ENCODE data around the gene DOLK.

DOLK gene

DNA sequence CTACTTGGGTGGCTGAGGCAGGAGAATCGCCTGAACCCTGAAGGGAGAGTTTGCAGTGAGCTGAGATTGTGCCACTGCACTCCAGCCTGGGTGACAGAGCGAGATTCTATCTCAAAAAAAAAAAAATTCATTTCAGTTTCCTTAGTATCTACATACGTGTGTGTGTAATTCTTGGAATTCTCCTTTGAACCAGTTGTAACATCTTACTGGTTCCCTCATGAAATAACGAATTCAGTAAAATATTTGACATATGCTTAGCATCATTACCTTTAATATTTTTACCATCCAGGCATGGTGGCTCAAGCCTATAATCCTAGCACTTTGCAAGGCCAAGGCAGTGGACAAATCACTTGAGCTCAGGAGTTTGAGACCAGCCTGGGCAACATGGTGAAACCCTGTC lies 17.8 kb downstream of the DOLK start:
- no peak for DNase-seq

DNA sequence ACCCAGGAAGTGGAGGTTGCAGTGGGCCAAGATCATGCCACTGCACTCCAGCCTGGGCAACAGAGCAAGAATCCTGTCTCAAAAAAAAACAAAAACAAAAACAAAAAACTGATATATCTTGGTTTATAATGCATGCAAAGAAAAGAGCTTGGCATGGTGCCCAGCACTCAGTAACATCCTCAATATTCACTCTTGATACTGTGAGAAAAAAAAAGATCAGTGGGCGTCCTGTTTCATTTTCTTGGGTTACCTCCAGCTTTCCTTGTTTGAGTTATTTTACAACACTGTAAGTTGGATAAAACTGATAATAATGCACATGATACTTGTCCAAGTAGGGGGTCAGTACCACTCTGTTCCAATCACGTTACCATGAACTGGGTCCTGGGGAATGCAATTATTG lies 18.8 kb downstream of the DOLK start:
- no peak for DNase-seq

DNA sequence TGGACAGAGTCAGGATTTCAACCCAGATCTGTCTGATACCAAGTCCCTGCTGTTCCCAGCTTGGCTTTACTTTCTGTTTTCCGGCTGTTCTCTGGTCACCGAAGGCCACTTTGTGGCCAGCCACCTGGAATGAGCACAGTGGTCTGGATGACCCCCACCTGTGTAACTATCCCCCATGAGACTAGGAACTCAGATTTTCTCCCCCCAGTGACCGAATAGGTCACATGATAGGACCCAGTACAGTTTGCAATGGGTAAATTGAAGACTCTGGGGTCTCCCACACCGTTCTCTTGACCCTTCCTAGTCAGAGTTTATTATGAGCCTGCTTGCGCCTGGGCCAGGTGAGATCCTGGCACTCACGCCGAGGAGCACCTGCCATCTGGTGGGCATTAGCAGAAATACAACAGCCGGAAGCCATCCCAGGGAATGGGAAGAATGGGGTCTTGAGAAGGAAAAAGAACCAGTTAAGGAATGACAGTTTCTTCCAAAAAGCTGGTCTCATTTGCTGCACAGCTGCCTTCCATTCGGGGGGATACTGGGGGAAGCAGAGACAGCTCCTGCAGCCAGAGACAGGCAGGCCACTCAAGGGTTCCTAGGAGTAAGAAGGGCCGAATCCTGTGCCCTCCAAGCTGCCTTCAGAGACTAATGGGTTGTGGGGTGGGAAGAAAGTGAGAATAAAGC lies 19.5 kb downstream of the DOLK start:
- peak; percentile 62 for DNase-seq

DNA sequence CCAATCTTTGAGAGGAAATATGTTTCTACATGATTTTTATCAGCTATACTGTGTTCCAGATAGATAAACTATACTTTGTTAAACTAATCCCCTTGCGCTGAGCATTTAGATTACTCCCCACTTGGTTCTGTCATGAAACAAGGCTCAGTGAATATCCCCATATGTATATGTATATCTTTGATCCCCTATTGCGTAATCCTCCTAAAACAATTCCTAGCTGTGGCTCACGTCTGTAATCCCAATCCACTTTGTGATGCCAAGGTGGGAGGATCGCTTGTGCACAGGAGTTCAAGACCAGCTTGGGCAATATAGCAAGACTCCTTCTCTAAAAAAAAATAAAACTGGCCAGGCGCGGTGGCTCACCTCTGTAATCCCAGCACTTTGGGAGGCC lies 23.9 kb downstream of the DOLK start:
- no peak for DNase-seq

DNA sequence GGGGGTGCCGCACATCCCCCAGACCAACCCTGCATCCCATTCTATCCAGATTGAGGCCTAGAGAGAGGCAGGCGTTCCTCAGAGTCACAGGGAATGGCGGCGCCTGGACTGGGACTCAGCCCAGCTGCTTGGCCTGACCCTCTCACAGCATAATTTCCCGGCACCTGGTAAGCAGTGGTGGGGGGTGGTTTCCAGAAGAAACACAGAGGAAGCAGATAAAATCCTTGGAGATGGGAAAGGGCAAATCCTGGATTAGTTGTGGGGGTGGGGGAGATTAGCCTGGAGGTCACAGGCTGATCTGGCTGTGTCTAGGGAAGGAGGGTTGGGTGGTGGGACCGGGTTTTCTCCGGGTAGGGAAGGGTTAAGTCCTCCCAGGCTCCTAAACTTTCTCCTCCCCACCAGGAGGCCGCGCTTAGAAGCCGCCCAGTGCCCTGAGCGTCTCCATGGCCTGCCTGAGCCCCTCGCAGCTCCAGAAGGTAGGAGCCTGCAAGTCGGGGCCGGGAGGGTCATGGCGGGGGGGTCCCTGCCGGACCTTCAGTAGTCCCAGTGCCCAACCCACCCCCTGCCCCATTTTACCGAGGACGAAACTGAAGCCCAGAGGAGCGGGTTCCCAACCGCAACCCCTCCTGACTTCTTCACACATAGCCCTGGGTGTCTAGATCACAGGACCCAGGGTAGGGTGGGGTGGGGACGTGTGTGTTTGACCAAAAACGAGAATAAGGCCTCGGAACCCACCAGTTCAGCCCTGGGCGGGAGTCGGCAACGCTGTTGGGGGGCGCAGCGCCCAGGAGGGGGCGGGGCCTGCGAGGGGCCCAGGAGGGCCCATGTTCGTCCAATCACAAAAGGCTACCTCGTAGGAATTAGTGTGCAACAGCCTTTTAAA lies 25.3 kb downstream of the DOLK start:
- DNase-seq, result peak; percentile 17

DNA sequence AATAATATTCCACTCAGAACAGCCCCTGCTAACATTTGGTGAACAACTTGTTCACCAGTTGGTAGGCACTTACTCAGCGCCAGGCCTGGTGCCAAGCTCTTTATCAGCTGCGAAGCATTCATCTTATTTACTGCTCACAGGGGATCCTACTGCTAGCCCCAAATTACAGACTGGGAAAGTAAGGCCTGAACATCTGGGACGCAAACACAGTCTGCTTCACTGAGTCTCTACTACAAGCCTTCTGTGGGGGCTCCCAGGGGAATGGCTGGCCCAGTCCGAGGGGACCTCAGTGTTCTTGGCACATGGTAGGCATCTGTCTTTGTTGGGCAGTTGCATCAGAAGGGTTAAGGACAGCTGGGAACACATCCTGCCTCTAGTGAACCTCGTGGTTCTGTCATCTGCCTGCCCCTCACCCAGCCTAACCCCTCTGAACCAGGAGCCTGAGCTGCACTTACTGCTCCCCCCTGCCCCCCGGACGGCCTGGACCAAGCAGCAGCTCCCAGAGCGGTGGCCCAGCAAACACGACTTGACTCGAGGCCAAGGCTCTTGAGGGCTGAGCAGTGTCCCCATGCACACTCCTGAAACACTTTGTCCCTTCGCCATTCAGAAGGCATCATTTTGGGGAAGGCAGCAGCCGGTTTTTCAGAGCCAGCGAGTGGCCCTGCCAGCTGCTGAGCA lies 26.9 kb downstream of the DOLK start, which contains the start of gene PHYHD1:
Gene PHYHD1, plus strand, starts transcription at position 602 of the 678 bp plus-strand sequence. CDS start 1,342 bp downstream, outside the sequence.
- DNase-seq, result no peak

DNA sequence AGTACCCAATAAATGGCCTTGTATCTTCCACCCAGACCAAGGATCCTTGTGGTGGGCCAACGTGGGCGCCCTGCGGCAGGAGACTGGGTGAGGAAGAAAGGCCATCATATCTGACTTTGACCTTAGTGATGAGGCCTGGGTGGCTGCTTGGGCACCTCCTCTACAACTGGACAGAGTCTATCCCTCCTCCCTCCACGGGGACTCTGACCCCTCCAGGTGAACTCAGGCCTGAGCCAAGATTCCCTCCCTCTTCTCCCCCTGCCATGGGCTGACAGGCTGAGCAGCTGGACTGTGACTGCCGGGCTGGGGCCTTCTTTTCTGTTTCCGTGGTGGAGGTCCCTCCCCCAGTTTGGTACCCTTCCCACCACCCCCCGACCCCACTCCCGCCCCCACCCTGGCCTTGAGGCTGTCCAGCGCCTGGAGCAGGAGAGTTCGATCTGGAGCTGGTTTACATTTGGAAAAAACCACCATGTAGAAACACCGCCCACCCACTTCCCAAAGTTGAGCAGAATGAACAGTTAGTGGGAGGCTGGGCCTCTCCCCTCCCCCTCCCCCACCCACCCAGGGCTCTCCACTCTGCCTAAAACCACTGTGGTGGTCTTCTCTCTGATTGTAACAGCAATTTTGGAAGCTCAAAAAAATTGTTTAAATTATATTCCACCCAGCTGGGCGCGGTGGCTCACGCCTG lies 27.9 kb downstream of the DOLK start:
- DNase-seq, result no peak

DNA sequence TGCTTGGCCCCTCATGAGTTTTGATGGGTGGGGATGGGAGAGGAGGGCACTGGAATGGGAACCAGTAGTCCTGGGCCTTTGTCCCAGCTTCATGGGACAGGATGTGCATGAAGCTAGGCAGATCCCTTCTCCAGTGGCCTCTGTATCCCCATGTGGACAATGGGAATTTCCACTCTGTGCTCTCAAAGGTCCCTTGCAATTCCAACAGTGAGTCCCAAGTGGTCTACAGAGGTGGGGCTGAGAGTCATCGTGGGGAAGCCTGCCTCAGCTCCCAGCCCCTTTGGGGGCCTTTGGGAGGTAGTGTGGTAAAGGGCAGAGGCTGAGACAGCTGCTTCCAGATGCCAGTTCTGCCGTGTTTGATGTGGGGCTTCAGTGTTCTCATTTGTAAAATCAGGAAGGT lies 28.5 kb downstream of the DOLK start:
- DNase-seq, result no peak

DNA sequence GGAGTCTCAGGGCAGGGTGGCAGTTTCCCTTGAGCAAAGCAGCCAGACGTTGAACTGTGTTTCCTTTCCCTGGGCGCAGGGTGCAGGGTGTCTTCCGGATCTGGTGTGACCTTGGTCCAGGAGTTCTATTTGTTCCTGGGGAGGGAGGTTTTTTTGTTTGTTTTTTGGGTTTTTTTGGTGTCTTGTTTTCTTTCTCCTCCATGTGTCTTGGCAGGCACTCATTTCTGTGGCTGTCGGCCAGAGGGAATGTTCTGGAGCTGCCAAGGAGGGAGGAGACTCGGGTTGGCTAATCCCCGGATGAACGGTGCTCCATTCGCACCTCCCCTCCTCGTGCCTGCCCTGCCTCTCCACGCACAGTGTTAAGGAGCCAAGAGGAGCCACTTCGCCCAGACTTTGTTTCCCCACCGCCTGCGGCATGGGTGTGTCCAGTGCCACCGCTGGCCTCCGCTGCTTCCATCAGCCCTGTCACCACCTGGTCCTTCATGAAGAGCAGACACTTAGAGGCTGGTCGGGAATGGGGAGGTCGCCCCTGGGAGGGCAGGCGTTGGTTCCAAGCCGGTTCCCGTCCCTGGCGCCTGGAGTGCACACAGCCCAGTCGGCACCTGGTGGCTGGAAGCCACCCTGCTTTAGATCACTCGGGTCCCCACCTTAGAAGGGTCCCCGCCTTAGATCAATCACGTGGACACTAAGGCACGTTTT lies 30.1 kb downstream of the DOLK start:
- DNase-seq, result no peak

DNA sequence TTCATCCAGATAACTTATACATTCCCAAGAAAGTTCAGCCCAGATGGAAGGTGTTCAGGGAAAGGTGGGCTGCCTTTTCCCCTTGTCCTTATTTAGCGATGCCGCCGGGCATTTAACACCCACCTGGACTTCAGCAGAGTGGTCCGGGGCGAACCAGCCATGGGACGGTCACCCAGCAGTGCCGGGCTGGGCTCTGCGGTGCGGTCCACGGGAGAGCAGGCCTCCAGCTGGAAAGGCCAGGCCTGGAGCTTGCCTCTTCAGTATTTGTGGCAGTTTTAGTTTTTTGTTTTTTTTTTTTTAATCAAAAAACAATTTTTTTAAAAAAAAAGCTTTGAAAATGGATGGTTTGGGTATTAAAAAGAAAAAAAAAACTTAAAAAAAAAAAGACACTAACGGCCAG lies 30.7 kb downstream of the DOLK start:
- DNase-seq, result no peak

DNA sequence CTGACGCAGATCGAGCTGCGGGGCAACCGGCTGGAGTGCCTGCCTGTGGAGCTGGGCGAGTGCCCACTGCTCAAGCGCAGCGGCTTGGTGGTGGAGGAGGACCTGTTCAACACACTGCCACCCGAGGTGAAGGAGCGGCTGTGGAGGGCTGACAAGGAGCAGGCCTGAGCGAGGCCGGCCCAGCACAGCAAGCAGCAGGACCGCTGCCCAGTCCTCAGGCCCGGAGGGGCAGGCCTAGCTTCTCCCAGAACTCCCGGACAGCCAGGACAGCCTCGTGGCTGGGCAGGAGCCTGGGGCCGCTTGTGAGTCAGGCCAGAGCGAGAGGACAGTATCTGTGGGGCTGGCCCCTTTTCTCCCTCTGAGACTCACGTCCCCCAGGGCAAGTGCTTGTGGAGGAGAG lies 31.2 kb downstream of the DOLK start:
- no peak for DNase-seq

DNA sequence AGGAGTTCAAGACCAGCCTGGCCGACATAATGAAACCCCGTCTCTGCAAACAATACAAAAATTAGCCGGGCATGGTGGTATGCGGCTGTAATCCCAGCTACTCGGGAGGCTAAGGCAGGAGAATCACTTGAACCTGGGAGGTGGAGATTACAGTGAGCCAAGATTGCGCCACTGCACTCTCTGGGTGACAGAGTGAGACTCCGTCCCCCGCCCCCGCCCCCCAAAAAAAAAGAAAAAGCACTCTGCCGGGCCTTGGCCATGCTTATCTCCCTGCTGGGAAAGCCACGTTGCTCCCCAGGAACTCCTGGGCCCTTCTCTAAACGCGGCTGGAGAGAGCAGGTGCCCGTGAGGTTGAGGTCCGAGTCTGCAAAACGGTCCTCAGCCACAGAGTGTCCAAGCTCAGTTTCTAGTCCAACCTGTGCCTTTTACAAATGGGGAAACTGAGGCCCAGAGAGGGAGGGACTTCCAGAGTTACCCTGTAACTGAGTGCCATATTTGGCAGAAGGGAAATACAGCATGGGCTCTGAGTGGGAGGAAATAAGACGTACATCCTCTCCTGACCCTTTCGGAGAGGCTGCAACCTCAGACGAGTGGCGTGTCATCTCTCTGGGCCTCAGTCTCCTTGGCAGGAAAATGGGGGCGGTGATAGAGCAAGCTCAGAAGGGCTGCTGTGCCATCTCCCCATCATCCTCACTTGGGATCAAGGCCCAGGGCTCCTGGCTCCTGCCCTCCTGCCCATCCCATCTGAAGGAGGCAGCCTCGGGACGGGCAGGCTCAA lies 33.2 kb downstream of the DOLK start:
- no peak for DNase-seq

DNA sequence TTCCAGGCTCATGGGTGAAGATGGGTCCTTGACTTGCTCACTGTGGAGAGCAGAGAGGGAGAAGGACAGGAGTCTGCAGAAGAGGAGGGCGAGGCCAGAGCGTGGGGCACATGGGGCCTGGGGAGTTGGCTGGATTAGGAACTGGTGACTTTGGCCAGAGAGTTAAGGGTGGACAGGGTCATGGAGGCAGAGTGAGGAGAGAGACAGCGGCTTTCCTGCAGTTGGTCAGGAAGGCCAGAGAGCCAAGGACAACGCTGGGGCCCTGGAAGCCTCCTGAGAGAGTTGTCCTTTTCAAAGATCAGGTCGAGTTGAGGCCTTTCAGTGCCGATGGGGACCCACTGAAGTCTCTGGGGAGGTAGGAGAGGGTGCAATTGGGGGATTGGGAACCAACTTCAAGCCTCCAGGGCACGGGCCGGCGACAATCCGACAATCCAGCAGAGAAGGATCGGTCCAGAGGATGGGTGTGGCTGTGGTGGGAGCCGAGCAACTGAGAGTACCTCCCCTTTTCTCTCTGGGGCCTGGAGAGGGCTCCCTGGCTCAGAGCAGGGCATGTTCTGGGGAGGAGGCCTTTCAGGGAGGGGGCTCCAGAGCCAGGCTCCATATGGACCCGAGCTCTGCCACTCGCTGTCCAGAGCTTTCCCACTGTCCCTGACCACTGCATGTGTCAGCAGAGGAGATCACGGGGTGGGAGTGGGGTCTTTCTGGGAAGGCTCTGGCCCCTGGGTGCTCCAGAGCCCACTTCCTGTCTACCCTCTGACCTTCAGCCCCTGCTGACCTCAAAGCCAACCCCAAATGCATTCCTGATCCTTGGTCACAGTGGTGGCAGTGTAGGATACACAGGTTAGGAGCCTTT lies 34.1 kb downstream of the DOLK start:
- DNase-seq, result no peak

DNA sequence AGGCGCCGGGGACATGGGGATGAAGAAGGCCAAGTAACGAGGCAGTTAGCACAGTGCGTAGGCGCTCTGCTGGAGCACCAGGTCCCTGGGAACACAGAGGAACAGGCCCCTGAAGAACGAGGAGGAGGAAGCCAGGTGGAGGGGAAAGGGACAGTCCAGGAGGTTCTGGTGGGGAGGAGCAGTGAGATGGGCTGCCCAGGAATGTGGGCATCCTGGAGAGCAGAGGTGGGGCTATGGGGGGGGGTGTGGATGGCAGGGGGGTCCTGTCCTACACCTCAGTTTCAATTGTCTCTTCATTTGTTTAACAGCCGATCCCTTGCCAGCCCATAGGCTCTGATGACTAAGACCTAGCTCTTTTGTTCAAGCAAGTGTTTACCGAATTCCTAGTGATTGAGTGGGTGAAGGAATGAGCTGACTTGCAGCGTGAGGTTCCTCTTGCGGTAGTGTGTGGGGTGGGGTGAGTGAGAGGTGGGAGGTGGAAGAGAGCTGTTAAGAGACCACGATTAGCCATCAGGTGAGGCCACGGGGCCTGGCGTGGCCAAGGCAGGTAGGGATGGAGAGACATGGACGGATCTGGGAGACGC lies 35.0 kb downstream of the DOLK start:
- DNase-seq, result no peak

DNA sequence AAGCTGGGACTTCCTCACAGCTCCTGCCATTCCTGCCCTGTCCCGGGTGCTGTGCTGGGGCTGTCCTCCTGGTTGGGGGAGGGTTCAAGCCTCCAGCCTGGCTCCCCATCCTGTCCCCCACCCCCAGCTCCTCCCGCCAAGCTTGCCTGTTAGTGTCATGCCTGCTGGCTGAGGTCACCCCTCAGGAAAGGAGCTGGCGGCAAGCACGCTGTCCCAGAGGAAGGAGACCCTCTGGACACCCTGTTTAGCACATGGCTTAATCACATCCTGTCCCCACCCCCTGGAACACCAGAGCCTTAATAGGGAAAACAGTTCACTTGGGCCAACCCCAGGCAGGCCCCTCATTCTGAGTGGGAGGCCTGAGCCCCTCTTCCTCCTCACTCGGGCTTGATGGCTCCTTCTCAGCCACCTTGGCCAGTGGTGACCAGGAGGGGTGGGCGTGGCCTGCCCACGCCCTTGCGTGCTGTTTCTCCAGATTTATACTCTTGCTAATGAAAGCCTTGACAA lies 35.8 kb downstream of the DOLK start:
- DNase-seq, result no peak

DNA sequence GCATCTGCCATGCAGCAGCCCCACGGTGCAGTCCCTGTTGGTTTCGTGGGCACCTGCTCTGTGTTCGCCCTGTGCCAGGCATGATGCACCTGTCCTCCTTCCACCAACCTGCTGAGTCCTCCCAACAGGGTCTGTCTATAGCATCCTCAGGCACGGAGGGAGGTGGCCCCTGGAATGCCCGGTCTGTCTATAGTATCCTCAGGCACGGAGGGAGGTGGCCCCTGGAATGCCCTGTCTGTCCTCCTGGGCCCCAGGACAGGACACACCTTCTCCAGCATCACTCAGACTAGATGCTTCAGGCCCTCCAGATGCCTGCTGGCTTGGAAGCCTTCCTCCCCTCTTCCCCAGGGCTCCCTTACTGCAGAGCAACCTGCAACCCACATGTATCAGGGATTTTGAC lies 36.5 kb downstream of the DOLK start:
- DNase-seq, result no peak

DNA sequence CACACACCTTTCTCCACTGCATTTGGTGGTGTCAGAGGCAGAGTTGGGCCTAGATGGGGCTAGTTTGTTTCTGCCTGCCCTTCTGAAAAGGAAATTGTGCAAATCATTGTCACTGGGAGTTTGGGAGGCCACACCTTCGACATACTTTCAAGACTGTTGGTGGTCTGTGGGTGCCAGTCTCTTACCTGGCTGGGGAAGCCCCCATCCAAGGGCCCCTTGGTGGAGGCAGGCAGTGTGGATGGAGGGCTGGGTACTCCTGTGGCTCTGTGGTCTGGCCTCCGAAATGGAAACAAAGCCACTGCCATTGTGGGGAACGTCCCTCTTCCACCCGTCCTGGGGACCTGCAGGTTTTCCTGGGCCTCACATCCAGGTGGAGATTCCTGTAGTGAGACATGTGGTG lies 37.5 kb downstream of the DOLK start:
- no peak for DNase-seq

DNA sequence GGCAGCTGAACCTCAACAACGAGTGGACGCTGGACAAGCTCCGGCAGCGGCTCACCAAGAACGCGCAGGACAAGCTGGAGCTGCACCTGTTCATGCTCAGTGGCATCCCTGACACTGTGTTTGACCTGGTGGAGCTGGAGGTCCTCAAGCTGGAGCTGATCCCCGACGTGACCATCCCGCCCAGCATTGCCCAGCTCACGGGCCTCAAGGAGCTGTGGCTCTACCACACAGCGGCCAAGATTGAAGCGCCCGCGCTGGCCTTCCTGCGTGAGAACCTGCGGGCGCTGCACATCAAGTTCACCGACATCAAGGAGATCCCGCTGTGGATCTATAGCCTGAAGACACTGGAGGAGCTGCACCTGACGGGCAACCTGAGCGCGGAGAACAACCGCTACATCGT lies 39.0 kb downstream of the DOLK start:
- no peak for DNase-seq

DNA sequence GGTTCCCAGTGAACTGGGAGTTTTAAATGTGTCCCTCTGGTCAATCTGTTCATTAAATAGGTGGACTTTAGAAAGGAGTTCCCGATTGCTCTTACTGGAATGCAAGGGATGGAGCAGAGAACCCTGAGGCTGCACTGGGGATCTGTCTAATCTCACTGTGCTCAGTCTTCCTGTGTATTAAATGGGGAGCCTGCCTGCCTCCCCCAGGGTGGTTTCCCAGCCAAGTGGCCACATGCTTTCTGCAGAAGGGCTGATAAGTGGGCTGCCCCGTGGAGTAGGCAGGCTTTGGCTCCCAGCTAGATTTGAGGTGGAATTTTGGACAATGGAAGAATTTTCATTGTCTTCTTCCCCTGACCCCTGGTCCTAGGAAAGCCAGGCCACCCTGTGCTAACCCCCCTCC lies 40.7 kb downstream of the DOLK start:
- no peak for DNase-seq

DNA sequence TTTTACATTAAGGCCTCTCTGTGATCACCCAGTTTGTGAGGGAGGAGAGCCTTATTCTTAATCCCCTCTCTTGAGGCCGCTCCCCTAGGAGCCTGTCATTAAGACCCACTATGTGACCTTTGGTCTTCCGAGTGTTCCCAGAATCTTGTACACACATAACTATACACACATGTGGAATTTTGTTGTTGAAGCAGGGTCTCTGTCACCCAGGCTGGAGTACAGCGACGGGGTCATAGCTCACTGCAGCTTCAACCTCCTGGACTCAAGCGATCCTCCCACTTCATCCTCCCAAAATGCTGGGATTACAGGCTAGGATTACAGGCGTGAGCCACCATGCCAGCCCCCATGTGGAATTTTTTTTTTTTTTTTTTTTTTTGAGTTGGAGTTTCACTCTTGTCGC lies 41.4 kb downstream of the DOLK start:
- DNase-seq, result no peak
